H1 (cell line): ENCODE data around the gene NRXN3. TPM values are rescaled to one million over a fixed set of nuclear protein-coding genes. Genes with fewer than 3 reads are reported as not detected.

Experiments
- CTCF ChIA-PET: fragments of 300-600 bp; sonication (Branson Sonifier 250); formaldehyde crosslinking; loops from one replicate; lab custom pipeline; 2021; ENCODE audit not compliant: partially characterized antibody; lab: Charles Lee
- POLR2A ChIA-PET: fragments of 300-600 bp; sonication (Branson Sonifier 250); formaldehyde crosslinking; loops from one replicate; lab custom pipeline; 2021; ENCODE audit warnings: inconsistent platforms; ENCODE audit not compliant: partially characterized antibody; lab: Charles Lee
- DNase-seq, 2 experiments: peaks; one replicate each; pipeline versions ENCODE4 v3.0.0 to v3.0.0-alpha.2; 2010 to 2022; ENCODE audit warnings: low spot score in 2 of 2, low read depth in 1 of 2, mixed read lengths in 1 of 2
- FAIRE-seq: peaks from 2 replicates; lab custom pipeline; 2011; peaks lifted over from hg19 to GRCh38; lab: Jason Lieb, UNC
- H2AFZ ChIP-seq: 2 replicates; pipeline ENCODE4 v1.8.1; 2012; ENCODE audit warnings: low read length, inconsistent platforms
- H2AK5ac ChIP-seq: 2 replicates; pipeline ENCODE4 v1.6.1; 2013; ENCODE audit warnings: low read depth, low read length
- H2BK120ac ChIP-seq: replicated peaks from 2 replicates; pipeline ENCODE3; 2013; ENCODE audit warnings: low read depth, low read length, inconsistent platforms
- H2BK12ac ChIP-seq: 2 replicates; pipeline ENCODE4 v1.6.1; 2013; ENCODE audit warnings: low read depth, low read length
- H2BK15ac ChIP-seq: 2 replicates; pipeline ENCODE4 v1.6.1; 2013; ENCODE audit warnings: low read length
- H2BK20ac ChIP-seq: 2 replicates; pipeline ENCODE4 v1.6.1; 2013; ENCODE audit warnings: low read length
- H2BK5ac ChIP-seq: 2 replicates; pipeline ENCODE4 v1.6.1; 2013; ENCODE audit warnings: low read depth, low read length
- H3K14ac ChIP-seq: 2 replicates; pipeline ENCODE4 v1.6.1; 2013; ENCODE audit warnings: inconsistent platforms; ENCODE audit not compliant: insufficient read length
- H3K18ac ChIP-seq: 2 replicates; pipeline ENCODE4 v1.6.1; 2013; ENCODE audit warnings: low read length; ENCODE audit errors: extremely low read depth
- H3K23ac ChIP-seq: 2 replicates; pipeline ENCODE4 v1.6.1; 2013; ENCODE audit warnings: inconsistent platforms; ENCODE audit not compliant: insufficient read length
- H3K23me2 ChIP-seq: 2 replicates; pipeline ENCODE4 v1.6.1; 2013; ENCODE audit warnings: low read depth, low read length
- H3K27ac ChIP-seq: 2 replicates; pipeline ENCODE4 v1.6.1; 2011; ENCODE audit warnings: low read depth, low read length, inconsistent platforms
- H3K27me3 ChIP-seq, 4 experiments: replicated peaks in 1 of 4; 1 replicate in 1 of 4; 2 replicates in 3 of 4; pipeline versions ENCODE4 v1.6.1 to v1.8.1; 2011 to 2013; ENCODE audit warnings: low read length in 3 of 4, mild to moderate bottlenecking in 3 of 4, inconsistent platforms in 2 of 4, mixed read lengths in 2 of 4, moderate library complexity in 1 of 4; ENCODE audit not compliant: control insufficient read depth in 3 of 4, insufficient read depth in 3 of 4; ENCODE audit errors: extremely low read depth in 1 of 4
- H3K36me3 ChIP-seq, 4 experiments: 2 replicates each; pipeline versions ENCODE4 v1.6.1 to v1.8.1; 2011 to 2013; ENCODE audit warnings: mild to moderate bottlenecking in 4 of 4, low read length in 3 of 4, moderate library complexity in 2 of 4, control low read depth in 1 of 4, inconsistent platforms in 1 of 4; ENCODE audit not compliant: insufficient read depth in 4 of 4, control insufficient read depth in 2 of 4
- H3K4ac ChIP-seq: replicated peaks from 2 replicates; pipeline ENCODE3; 2013; ENCODE audit warnings: low read length, low read depth, mixed read lengths, inconsistent platforms; ENCODE audit not compliant: insufficient read length
- H3K4me1 ChIP-seq, 4 experiments: replicated peaks in 1 of 4; 1 replicate in 1 of 4; 2 replicates in 3 of 4; pipeline versions ENCODE4 v1.6.1 to v1.8.1; 2011 to 2013; ENCODE audit warnings: low read length in 3 of 4, inconsistent platforms in 2 of 4, mixed read lengths in 1 of 4; ENCODE audit not compliant: insufficient read depth in 4 of 4, control insufficient read depth in 3 of 4
- H3K4me2 ChIP-seq, 2 experiments: 2 replicates each; pipeline versions ENCODE4 v1.6.1 to v1.8.1; 2011 to 2013; ENCODE audit warnings: low read depth in 2 of 2, low read length in 2 of 2, control low read depth in 1 of 2, inconsistent platforms in 1 of 2, mild to moderate bottlenecking in 1 of 2; ENCODE audit not compliant: insufficient read depth in 1 of 2
- H3K4me3 ChIP-seq, 4 experiments: fragments of 200-600, 300-600 bp in 1 of 4; sonication (generic), shearing (Covaris generic), sonication (Bioruptor Twin) in 1 of 4; 2 replicates each; pipeline versions ENCODE4 v1.5.1 to v1.8.1; 2011 to 2016; ENCODE audit warnings: low read length in 4 of 4, low read depth in 3 of 4, control low read depth in 2 of 4, inconsistent platforms in 2 of 4, mild to moderate bottlenecking in 2 of 4, mixed read lengths in 1 of 4, moderate library complexity in 1 of 4; ENCODE audit not compliant: insufficient read depth in 2 of 4; ENCODE audit errors: extremely low read depth in 1 of 4
- H3K56ac ChIP-seq: replicated peaks from 2 replicates; pipeline ENCODE3; 2013; ENCODE audit warnings: low read depth, mild to moderate bottlenecking, mixed read lengths, low read length, inconsistent platforms; ENCODE audit not compliant: insufficient read length
- H3K79me1 ChIP-seq: 2 replicates; pipeline ENCODE4 v1.6.1; 2013; ENCODE audit warnings: low read depth, low read length, control low read depth
- H3K79me2 ChIP-seq, 2 experiments: 2 replicates each; pipeline versions ENCODE4 v1.6.1 to v1.8.1; 2012 to 2013; ENCODE audit warnings: low read length in 2 of 2, mild to moderate bottlenecking in 2 of 2, inconsistent platforms in 1 of 2; ENCODE audit not compliant: insufficient read depth in 2 of 2, control insufficient read depth in 1 of 2
- H3K9ac ChIP-seq, 4 experiments: replicated peaks in 1 of 4; 1 replicate in 1 of 4; 2 replicates in 3 of 4; pipeline versions ENCODE4 v1.6.1 to v1.8.1; 2011 to 2013; ENCODE audit warnings: low read depth in 3 of 4, low read length in 3 of 4, control low read depth in 2 of 4, mild to moderate bottlenecking in 2 of 4, moderate library complexity in 2 of 4, inconsistent platforms in 1 of 4; ENCODE audit errors: extremely low read depth in 1 of 4
- H3K9me3 ChIP-seq, 2 experiments: 2 replicates each; pipeline versions ENCODE4 v1.6.1 to v1.8.1; 2012 to 2013; ENCODE audit warnings: mild to moderate bottlenecking in 2 of 2, moderate library complexity in 2 of 2, control low read depth in 1 of 2, inconsistent platforms in 1 of 2, low read depth in 1 of 2, low read length in 1 of 2, mixed read lengths in 1 of 2; ENCODE audit not compliant: insufficient read depth in 2 of 2
- H4K20me1 ChIP-seq, 2 experiments: replicated peaks in 1 of 2; 2 replicates each; pipeline versions ENCODE3 to v1.8.1; 2011 to 2013; ENCODE audit warnings: inconsistent platforms in 2 of 2, low read length in 2 of 2, mild to moderate bottlenecking in 1 of 2; ENCODE audit not compliant: insufficient read depth in 2 of 2, control insufficient read depth in 1 of 2
- H4K5ac ChIP-seq: 2 replicates; pipeline ENCODE4 v1.6.1; 2013; ENCODE audit warnings: low read length, low read depth, mixed read lengths, inconsistent platforms; ENCODE audit not compliant: insufficient read length
- H4K8ac ChIP-seq: 2 replicates; pipeline ENCODE4 v1.8.0; 2013; ENCODE audit warnings: mild to moderate bottlenecking, moderate library complexity, low read length, inconsistent platforms; ENCODE audit not compliant: insufficient read depth; ENCODE audit errors: extremely low read depth
- H4K91ac ChIP-seq: replicated peaks from 2 replicates; pipeline ENCODE3; 2013; ENCODE audit warnings: low read length, mixed read lengths, inconsistent platforms; ENCODE audit not compliant: insufficient read length
- CEBPB ChIP-seq: IDR thresholded peaks from 2 replicates; pipeline ENCODE4 v1.6.1; 2012; ENCODE audit warnings: low read depth, low read length
- CHD2 ChIP-seq: IDR thresholded peaks from 2 replicates; pipeline ENCODE4 v1.6.1; 2012; ENCODE audit warnings: low read length, improper control_type of control experiment
- GTF2F1 ChIP-seq: IDR thresholded peaks from 2 replicates; pipeline ENCODE4 v1.6.1; 2012; ENCODE audit warnings: low read depth, low read length, improper control_type of control experiment, borderline replicate concordance
- MAFK ChIP-seq: IDR thresholded peaks from 2 replicates; pipeline ENCODE4 v1.6.1; 2012; ENCODE audit warnings: low read depth, mild to moderate bottlenecking, improper control_type of control experiment, low read length
- WGBS, 2 experiments: shearing (Covaris generic) in 1 of 2; methylation state at CpG; one replicate each; pipeline versions ENCODE4 v1.1.6 to v1.1.7; 2013 to 2015; ENCODE audit warnings: low lambda C conversion rate in 2 of 2, mixed read lengths in 2 of 2, inconsistent platforms in 1 of 2, low coverage in 1 of 2, missing lambda C conversion rate in 1 of 2; ENCODE audit not compliant: insufficient replicate concordance in 2 of 2, insufficient coverage in 1 of 2, insufficient read length in 1 of 2; ENCODE audit errors: extremely low coverage in 1 of 2, missing lambda C conversion rate in 1 of 2; 5-methylcytosine and 5-hydroxymethylcytosine counted together
- polyA plus RNA-seq, 7 experiments: library from polyadenylated mRNA; depleted of rRNA in 3 of 7; stranded (reverse) in 5 of 7; unstranded in 2 of 7; fragments of >200 nt in 5 of 7; fragments of 200-250 nt in 2 of 7; gene quantifications; 1 replicate in 5 of 7; 2 replicates in 1 of 7; 4 replicates in 1 of 7; pipeline versions ENCODE4 v1.2.1 to v1.2.3, GENCODE V29; 2011 to 2013; ENCODE audit warnings: missing spikeins in 2 of 7, mixed read lengths in 2 of 7
- total RNA-seq: library from RNA; stranded (reverse); fragmentation: NEBNext Ultra II Directional; extraction: Animal tissue kit (Norgen Biotek cat#: 25700); gene quantifications from 2 replicates; pipeline ENCODE4 v1.2.1, GENCODE V29; 2021

The NRXN3 gene
- total and polyA plus RNA-seq, 2 of the 8 experiments (the other 6 are each of a cell fraction or from before 2014, with no cell fraction given): 2.6 to 4.1 TPM

DNA sequence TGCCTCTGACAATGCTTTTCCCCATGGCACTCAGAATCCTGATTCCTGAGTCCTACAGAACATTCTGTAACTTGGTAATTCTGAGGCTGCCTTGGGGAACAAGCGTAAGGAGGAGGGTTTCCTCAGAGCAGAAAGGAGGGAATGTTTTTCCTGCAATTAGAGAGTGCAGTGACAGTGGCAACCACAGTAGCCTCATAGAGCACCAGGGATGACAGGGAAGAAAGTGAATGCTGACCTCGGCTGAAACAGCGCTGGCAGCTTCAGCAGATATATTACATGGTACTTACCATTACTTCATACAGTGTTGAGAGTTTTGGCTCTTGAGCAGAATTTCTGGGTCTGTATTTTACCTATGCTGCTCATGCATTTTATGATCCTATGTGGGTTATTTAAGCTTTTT, 757.1 kb downstream of the NRXN3 start:
- CTCF ChIA-PET: interaction anchor here (0.8 kb wide), 1 partner anchor 31 kb away, joined by 3 read pairs; no protein-coding TSS in a partner anchor
- no peak overlapping the region for H2BK20ac ChIP-seq
- no peaks in the 10 kb centered on the region for H3K36me3 ChIP-seq
- H4K8ac ChIP-seq: no peak overlapping the region
- H4K5ac ChIP-seq: no peak overlapping the region
- no peak overlapping the region for H3K4me2 ChIP-seq
- no peak overlapping the region for H3K23ac ChIP-seq
- no peaks in the 10 kb centered on the region for H3K9me3 ChIP-seq
- H2BK15ac ChIP-seq: no peak overlapping the region
- no peak overlapping the region for H4K91ac ChIP-seq
- H4K20me1 ChIP-seq: no peaks in the 10 kb centered on the region
- H3K9ac ChIP-seq: no peak overlapping the region
- H3K18ac ChIP-seq: no peak overlapping the region
- no peak overlapping the region for H2BK12ac ChIP-seq
- no peak overlapping the region for H2BK5ac ChIP-seq
- H3K4me3 ChIP-seq: no peak overlapping the region
- no peaks in the 10 kb centered on the region for H3K79me2 ChIP-seq
- WGBS, 2 experiments: 84% methylated on average over 3 of the region's 3 CpGs; no CpG with 5 or more reads in 1 of the 2 experiments
- H2BK120ac ChIP-seq: no peak overlapping the region
- no peak overlapping the region for H3K27ac ChIP-seq
- TF ChIP-seq CHD2 (no peak), GTF2F1 (no peak), MAFK (peak; percentile 69; the same call in 1 of the 2 replicates), CEBPB (no peak)
- DNase-seq (no peak), FAIRE-seq (no peak)
- no peaks in the 10 kb centered on the region for H3K27me3 ChIP-seq
- no peak overlapping the region for H2AFZ ChIP-seq
- H3K56ac ChIP-seq: no peak overlapping the region
- H2AK5ac ChIP-seq: no peak overlapping the region; the same call in 1 of the 2 replicates
- POLR2A ChIA-PET: no interaction called here
- no peak overlapping the region for H3K14ac ChIP-seq
- no peak overlapping the region for H3K4ac ChIP-seq
- no peaks in the 10 kb centered on the region for H3K23me2 ChIP-seq
- no peaks in the 10 kb centered on the region for H3K4me1 ChIP-seq
- no peaks in the 10 kb centered on the region for H3K79me1 ChIP-seq
